SK-N-SH (cell line): Measurements from ENCODE around the gene BCL2A1.

Source experiments
- CHD2 ChIP-seq: fragments of 150-350 bp; IDR thresholded peaks from 2 replicates; pipeline ENCODE4 v1.6.1; 2018; ENCODE audit warnings: low read length; ENCODE audit not compliant: partially characterized antibody
- EP300 ChIP-seq, 2 experiments: IDR thresholded peaks; 2 replicates each; pipeline versions ENCODE4 v1.4.0 to v1.6.1; 2012; ENCODE audit warnings: borderline replicate concordance in 1 of 2, low read depth in 1 of 2, low read length in 1 of 2
- FOXM1 ChIP-seq: IDR thresholded peaks from 2 replicates; pipeline ENCODE4 v1.4.0; 2012; ENCODE audit warnings: low read depth, mild to moderate bottlenecking
- JUND ChIP-seq: IDR thresholded peaks from 2 replicates; pipeline ENCODE4 v1.4.0; 2012
- MXI1 ChIP-seq: IDR thresholded peaks from 2 replicates; pipeline ENCODE4 v1.6.1; 2012; ENCODE audit warnings: mild to moderate bottlenecking, low read depth, low read length, improper control_type of control experiment
- NFIC ChIP-seq: IDR thresholded peaks from 2 replicates; pipeline ENCODE4 v1.4.0; 2012; ENCODE audit warnings: borderline replicate concordance
- RCOR1 ChIP-seq: fragments of 150-350 bp; IDR thresholded peaks from 2 replicates; pipeline ENCODE4 v1.6.1; 2017; ENCODE audit warnings: antibody characterized with exemption, low read length
- SIN3A ChIP-seq: IDR thresholded peaks from 2 replicates; pipeline ENCODE4 v1.6.1; 2012; ENCODE audit warnings: low read depth, mild to moderate bottlenecking, low read length, moderate library complexity, borderline replicate concordance
- TF ChIP-seq, protein P1 (sequence below): fragments of 200-600 bp; sonication (generic); IDR thresholded peaks from 2 replicates; pipeline ENCODE4 v1.6.1; 2017; ENCODE audit warnings: antibody characterized with exemption, mild to moderate bottlenecking, moderate library complexity
- TF ChIP-seq, protein P2 (sequence below): IDR thresholded peaks from 2 replicates; pipeline ENCODE4 v1.4.0; 2012; ENCODE audit warnings: low read depth, borderline replicate concordance
- TF ChIP-seq, protein P3 (sequence below): IDR thresholded peaks from 2 replicates; pipeline ENCODE4 v1.4.0; 2012; ENCODE audit warnings: low read depth

DNA sequence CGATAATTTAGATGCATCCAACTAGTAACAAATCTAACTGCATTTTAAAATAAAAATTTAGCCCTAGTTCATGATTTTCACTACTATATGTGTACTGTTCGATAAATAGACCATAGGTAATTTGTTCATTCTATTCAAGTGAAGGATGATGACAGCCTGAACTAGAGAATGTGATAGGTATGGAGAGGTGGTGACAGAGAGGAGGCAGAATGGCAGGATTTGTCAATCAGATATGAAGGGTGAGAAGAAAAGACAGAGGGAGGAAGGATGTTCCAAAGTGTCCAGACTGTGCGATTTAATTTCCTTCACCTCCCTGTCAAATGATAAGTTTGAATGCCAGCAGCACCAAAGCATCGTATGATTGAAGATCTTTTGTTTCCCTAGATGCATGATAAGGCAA is 31.6 kb downstream of the BCL2A1 start:
- TF ChIP-seq EP300 (IDR thresholded peaks at IDR 0.05; ENCODE audit: borderline replicate concordance in 1 of 2, low read depth in 1 of 2, low read length in 1 of 2) (no peak), NFIC (no peak), FOXM1 (no peak), SIN3A (no peak), CHD2 (no peak), RCOR1 (no peak), JUND (no peak), MXI1 (no peak)
- TF ChIP-seq, protein P1, sequence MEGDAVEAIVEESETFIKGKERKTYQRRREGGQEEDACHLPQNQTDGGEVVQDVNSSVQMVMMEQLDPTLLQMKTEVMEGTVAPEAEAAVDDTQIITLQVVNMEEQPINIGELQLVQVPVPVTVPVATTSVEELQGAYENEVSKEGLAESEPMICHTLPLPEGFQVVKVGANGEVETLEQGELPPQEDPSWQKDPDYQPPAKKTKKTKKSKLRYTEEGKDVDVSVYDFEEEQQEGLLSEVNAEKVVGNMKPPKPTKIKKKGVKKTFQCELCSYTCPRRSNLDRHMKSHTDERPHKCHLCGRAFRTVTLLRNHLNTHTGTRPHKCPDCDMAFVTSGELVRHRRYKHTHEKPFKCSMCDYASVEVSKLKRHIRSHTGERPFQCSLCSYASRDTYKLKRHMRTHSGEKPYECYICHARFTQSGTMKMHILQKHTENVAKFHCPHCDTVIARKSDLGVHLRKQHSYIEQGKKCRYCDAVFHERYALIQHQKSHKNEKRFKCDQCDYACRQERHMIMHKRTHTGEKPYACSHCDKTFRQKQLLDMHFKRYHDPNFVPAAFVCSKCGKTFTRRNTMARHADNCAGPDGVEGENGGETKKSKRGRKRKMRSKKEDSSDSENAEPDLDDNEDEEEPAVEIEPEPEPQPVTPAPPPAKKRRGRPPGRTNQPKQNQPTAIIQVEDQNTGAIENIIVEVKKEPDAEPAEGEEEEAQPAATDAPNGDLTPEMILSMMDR: no peak
- TF ChIP-seq, protein P2, sequence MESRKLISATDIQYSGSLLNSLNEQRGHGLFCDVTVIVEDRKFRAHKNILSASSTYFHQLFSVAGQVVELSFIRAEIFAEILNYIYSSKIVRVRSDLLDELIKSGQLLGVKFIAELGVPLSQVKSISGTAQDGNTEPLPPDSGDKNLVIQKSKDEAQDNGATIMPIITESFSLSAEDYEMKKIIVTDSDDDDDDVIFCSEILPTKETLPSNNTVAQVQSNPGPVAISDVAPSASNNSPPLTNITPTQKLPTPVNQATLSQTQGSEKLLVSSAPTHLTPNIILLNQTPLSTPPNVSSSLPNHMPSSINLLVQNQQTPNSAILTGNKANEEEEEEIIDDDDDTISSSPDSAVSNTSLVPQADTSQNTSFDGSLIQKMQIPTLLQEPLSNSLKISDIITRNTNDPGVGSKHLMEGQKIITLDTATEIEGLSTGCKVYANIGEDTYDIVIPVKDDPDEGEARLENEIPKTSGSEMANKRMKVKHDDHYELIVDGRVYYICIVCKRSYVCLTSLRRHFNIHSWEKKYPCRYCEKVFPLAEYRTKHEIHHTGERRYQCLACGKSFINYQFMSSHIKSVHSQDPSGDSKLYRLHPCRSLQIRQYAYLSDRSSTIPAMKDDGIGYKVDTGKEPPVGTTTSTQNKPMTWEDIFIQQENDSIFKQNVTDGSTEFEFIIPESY: no peak
- TF ChIP-seq, protein P3, sequence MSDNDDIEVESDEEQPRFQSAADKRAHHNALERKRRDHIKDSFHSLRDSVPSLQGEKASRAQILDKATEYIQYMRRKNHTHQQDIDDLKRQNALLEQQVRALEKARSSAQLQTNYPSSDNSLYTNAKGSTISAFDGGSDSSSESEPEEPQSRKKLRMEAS: no peak
